GM23338 (cell line): ENCODE measurements around the gene BTBD16. TPM values are rescaled to one million over a fixed set of nuclear protein-coding genes. Genes with fewer than 3 reads are reported as not detected.

Experiments used
- ATAC-seq: fragments of 200-7000 bp; cut with Tn5 transposase; 3 replicates; pipeline ENCODE4 v1.9.1; 2020
- DNase-seq: peaks from one replicate; pipeline ENCODE4 v3.0.0-alpha.2; 2015; ENCODE audit warnings: low spot score
- H2AFZ ChIP-seq: fragments of 200-600 bp; sonication (generic); 2 replicates; pipeline ENCODE4 v1.8.0; 2016; ENCODE audit warnings: antibody characterized with exemption, mild to moderate bottlenecking, moderate library complexity
- H3F3A ChIP-seq: fragments of 200-600 bp; sonication (generic); replicated peaks from 2 replicates; pipeline ENCODE4 v1.8.0; 2017; ENCODE audit warnings: antibody characterized with exemption, mixed run types, low read depth
- H3K27ac ChIP-seq: fragments of 200-600 bp; sonication (generic); 2 replicates; pipeline ENCODE4 v1.6.1; 2016; ENCODE audit warnings: low read depth
- H3K27me3 ChIP-seq: fragments of 200-600 bp; sonication (generic); 2 replicates; pipeline ENCODE4 v1.8.0; 2016; ENCODE audit warnings: mild to moderate bottlenecking, mixed run types, moderate library complexity; ENCODE audit not compliant: insufficient read depth
- H3K36me3 ChIP-seq: fragments of 200-600 bp; sonication (generic); 2 replicates; pipeline ENCODE4 v1.8.0; 2016; ENCODE audit warnings: mild to moderate bottlenecking; ENCODE audit not compliant: insufficient read depth
- H3K4me1 ChIP-seq: fragments of 200-600 bp; sonication (generic); 2 replicates; pipeline ENCODE4 v1.8.0; 2016; ENCODE audit warnings: mild to moderate bottlenecking, moderate library complexity; ENCODE audit not compliant: insufficient read depth
- H3K4me2 ChIP-seq: fragments of 200-600 bp; sonication (generic); 2 replicates; pipeline ENCODE4 v1.7.1; 2017; ENCODE audit warnings: mixed run types
- H3K4me3 ChIP-seq: fragments of 200-600 bp; sonication (generic); 2 replicates; pipeline ENCODE4 v1.6.1; 2016; ENCODE audit warnings: mixed run types
- H3K79me2 ChIP-seq: fragments of 200-600 bp; sonication (generic); replicated peaks from 2 replicates; pipeline ENCODE4 v1.8.0; 2017; ENCODE audit warnings: mild to moderate bottlenecking; ENCODE audit not compliant: insufficient read depth
- H3K9me2 ChIP-seq: fragments of 200-600 bp; sonication (generic); 2 replicates; pipeline ENCODE4 v1.8.0; 2017; ENCODE audit not compliant: insufficient read depth
- H4K20me1 ChIP-seq: fragments of 200-600 bp; sonication (generic); replicated peaks from 2 replicates; pipeline ENCODE4 v1.8.0; 2017; ENCODE audit warnings: mild to moderate bottlenecking; ENCODE audit not compliant: insufficient read depth
- H3K27ac Mint-ChIP-seq: 2 replicates; pipeline ENCODE4 v1.8.0; 2020; ENCODE audit warnings: inconsistent platforms, mild to moderate bottlenecking, moderate library complexity, mixed read lengths
- H3K27me3 Mint-ChIP-seq: 3 replicates; pipeline ENCODE4 v1.8.0; 2022; ENCODE audit warnings: low read depth, mild to moderate bottlenecking, moderate library complexity, mixed read lengths, inconsistent platforms; ENCODE audit not compliant: insufficient read depth, poor library complexity
- H3K36me3 Mint-ChIP-seq: 3 replicates; pipeline ENCODE4 v1.8.0; 2021; ENCODE audit warnings: low read depth, mild to moderate bottlenecking, inconsistent platforms, moderate library complexity, mixed read lengths
- H3K4me1 Mint-ChIP-seq: 3 replicates; pipeline ENCODE4 v1.8.0; 2020; ENCODE audit warnings: mild to moderate bottlenecking, inconsistent platforms, mixed read lengths
- H3K4me3 Mint-ChIP-seq: 3 replicates; pipeline ENCODE4 v1.8.0; 2021; ENCODE audit warnings: moderate library complexity, mild to moderate bottlenecking, inconsistent platforms, mixed read lengths
- H3K9me3 Mint-ChIP-seq: 3 replicates; pipeline ENCODE4 v1.8.0; 2020; ENCODE audit warnings: moderate library complexity, mild to moderate bottlenecking, inconsistent platforms, mixed read lengths
- CREB1 ChIP-seq: fragments of 250-450 bp; sonication (Bioruptor Pico); IDR thresholded peaks from 2 replicates; pipeline ENCODE4 v1.5.0; 2020; ENCODE audit warnings: low read depth, mild to moderate bottlenecking, moderate library complexity
- EZH2 ChIP-seq: fragments of 200-600 bp; sonication (generic); IDR thresholded peaks from one replicate; pipeline ENCODE4 v1.8.0; 2017; ENCODE audit warnings: antibody characterized with exemption, mild to moderate bottlenecking, low read depth; ENCODE audit not compliant: unreplicated experiment
- EZH2phosphoT487 ChIP-seq: fragments of 200-600 bp; sonication (generic); IDR thresholded peaks from one replicate; pipeline ENCODE4 v1.8.1; 2018; ENCODE audit warnings: antibody characterized with exemption; ENCODE audit not compliant: unreplicated experiment
- JUNB ChIP-seq: IDR thresholded peaks from one replicate; pipeline ENCODE4 v1.6.1; 2016; ENCODE audit warnings: antibody characterized with exemption; ENCODE audit not compliant: unreplicated experiment
- NANOG ChIP-seq: IDR thresholded peaks from 2 replicates; pipeline ENCODE4 v1.6.1; 2016; ENCODE audit warnings: antibody characterized with exemption, borderline replicate concordance
- POLR2AphosphoS5 ChIP-seq: IDR thresholded peaks from 2 replicates; pipeline ENCODE4 v1.6.1; 2016; ENCODE audit warnings: antibody characterized with exemption, low read depth
- STAT1 ChIP-seq: IDR thresholded peaks from one replicate; pipeline ENCODE4 v1.6.1; 2016; ENCODE audit warnings: antibody characterized with exemption; ENCODE audit not compliant: unreplicated experiment
- ZNF114 ChIP-seq: fragments of 250-450 bp; sonication (Bioruptor Pico); IDR thresholded peaks from 2 replicates; pipeline ENCODE4 v1.5.0; 2020; ENCODE audit warnings: mild to moderate bottlenecking, moderate library complexity
- ZNF331 ChIP-seq: fragments of 250-450 bp; sonication (Bioruptor Pico); IDR thresholded peaks from 2 replicates; pipeline ENCODE4 v1.5.0; 2020; ENCODE audit warnings: low read depth, mild to moderate bottlenecking, moderate library complexity
- polyA plus RNA-seq: library from polyadenylated mRNA; unstranded; fragments of >200 nt; fragmentation: Nextera tagmentation; extraction: Ambion mirVana; gene quantifications from 2 replicates; pipeline ENCODE4 v1.2.1, GENCODE V29; 2016
- total RNA-seq: library from RNA; depleted of rRNA; stranded (reverse); fragments of >200 nt; shearing (Covaris generic); gene quantifications from 2 replicates; pipeline ENCODE4 v1.2.3, GENCODE V29; 2014
- TF ChIP-seq, protein P1 (sequence below): IDR thresholded peaks from 2 replicates; pipeline ENCODE4 v1.6.1; 2016; ENCODE audit warnings: antibody characterized with exemption
- TF ChIP-seq, protein P2 (sequence below): fragments of 250-450 bp; sonication (Bioruptor Pico); IDR thresholded peaks from 2 replicates; pipeline ENCODE4 v1.5.0; 2020; ENCODE audit warnings: mild to moderate bottlenecking, moderate library complexity
- TF ChIP-seq, protein P3 (sequence below), 2 experiments: fragments of 200-600 bp in 1 of 2; sonication (generic) in 1 of 2; conservative IDR thresholded peaks; 2 replicates each; pipeline versions ENCODE4 v1.5.1 to v1.6.1; 2016 to 2017; ENCODE audit warnings: antibody characterized with exemption in 2 of 2, low read depth in 2 of 2, mild to moderate bottlenecking in 2 of 2, moderate library complexity in 1 of 2
- TF ChIP-seq, protein P4 (sequence below): IDR thresholded peaks from one replicate; pipeline ENCODE4 v1.6.1; 2018; ENCODE audit warnings: antibody characterized with exemption; ENCODE audit not compliant: unreplicated experiment

BTBD16 gene
- total and polyA plus RNA-seq, 2 experiments from 2014 or later: not detected

- H3K36me3 Mint-ChIP-seq: peaks cover 4% of the 10 kb centered on the region; the same call in 1 of the 3 replicates
Observed at GRCh38 chr10:122303271-122304053, 32.4 kb downstream of the BTBD16 start.

More at GRCh38 chr10:122303271-122304053, 32.4 kb downstream of the BTBD16 start:
- 0 out of 2 replicates have a peak, but pooled peaks cover 5% of the 10 kb centered on the region for H3K9me2 ChIP-seq
- peaks cover 13% of the 10 kb centered on the region for H3K4me1 Mint-ChIP-seq
- no peak overlapping the region for H3K27ac Mint-ChIP-seq
- no peaks in the 10 kb centered on the region for H3K79me2 ChIP-seq
- no peak for DNase-seq
- H3K27ac ChIP-seq: no peak overlapping the region
- H3K27me3 ChIP-seq: no peaks in the 10 kb centered on the region
- H3K4me3 ChIP-seq: no peak overlapping the region
- no peaks in the 10 kb centered on the region for H4K20me1 ChIP-seq
- no peak overlapping the region for H3K4me3 Mint-ChIP-seq
- no peak for ATAC-seq
- H3K27me3 Mint-ChIP-seq: peaks cover 3% of the 10 kb centered on the region
- no peaks in the 10 kb centered on the region for H3K36me3 ChIP-seq
- no peaks in the 10 kb centered on the region for H3F3A ChIP-seq
- 0 out of 2 replicates have a peak, but pooled peaks cover 2% of the 10 kb centered on the region for H3K4me1 ChIP-seq
- H3K9me3 Mint-ChIP-seq: peaks cover 8% of the 10 kb centered on the region
- H3K4me2 ChIP-seq: no peak overlapping the region
- no peak overlapping the region for H2AFZ ChIP-seq
- TF ChIP-seq STAT1 (no peak), ZNF114 (CRISPR knock-in tag) (no peak), POLR2AphosphoS5 (no peak), JUNB (no peak), CREB1 (CRISPR knock-in tag) (no peak), EZH2 (no peak), ZNF331 (CRISPR knock-in tag) (no peak), EZH2phosphoT487 (no peak), NANOG (no peak)
- TF ChIP-seq, protein P1, sequence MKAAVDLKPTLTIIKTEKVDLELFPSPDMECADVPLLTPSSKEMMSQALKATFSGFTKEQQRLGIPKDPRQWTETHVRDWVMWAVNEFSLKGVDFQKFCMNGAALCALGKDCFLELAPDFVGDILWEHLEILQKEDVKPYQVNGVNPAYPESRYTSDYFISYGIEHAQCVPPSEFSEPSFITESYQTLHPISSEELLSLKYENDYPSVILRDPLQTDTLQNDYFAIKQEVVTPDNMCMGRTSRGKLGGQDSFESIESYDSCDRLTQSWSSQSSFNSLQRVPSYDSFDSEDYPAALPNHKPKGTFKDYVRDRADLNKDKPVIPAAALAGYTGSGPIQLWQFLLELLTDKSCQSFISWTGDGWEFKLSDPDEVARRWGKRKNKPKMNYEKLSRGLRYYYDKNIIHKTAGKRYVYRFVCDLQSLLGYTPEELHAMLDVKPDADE: no peak
- TF ChIP-seq, protein P2, sequence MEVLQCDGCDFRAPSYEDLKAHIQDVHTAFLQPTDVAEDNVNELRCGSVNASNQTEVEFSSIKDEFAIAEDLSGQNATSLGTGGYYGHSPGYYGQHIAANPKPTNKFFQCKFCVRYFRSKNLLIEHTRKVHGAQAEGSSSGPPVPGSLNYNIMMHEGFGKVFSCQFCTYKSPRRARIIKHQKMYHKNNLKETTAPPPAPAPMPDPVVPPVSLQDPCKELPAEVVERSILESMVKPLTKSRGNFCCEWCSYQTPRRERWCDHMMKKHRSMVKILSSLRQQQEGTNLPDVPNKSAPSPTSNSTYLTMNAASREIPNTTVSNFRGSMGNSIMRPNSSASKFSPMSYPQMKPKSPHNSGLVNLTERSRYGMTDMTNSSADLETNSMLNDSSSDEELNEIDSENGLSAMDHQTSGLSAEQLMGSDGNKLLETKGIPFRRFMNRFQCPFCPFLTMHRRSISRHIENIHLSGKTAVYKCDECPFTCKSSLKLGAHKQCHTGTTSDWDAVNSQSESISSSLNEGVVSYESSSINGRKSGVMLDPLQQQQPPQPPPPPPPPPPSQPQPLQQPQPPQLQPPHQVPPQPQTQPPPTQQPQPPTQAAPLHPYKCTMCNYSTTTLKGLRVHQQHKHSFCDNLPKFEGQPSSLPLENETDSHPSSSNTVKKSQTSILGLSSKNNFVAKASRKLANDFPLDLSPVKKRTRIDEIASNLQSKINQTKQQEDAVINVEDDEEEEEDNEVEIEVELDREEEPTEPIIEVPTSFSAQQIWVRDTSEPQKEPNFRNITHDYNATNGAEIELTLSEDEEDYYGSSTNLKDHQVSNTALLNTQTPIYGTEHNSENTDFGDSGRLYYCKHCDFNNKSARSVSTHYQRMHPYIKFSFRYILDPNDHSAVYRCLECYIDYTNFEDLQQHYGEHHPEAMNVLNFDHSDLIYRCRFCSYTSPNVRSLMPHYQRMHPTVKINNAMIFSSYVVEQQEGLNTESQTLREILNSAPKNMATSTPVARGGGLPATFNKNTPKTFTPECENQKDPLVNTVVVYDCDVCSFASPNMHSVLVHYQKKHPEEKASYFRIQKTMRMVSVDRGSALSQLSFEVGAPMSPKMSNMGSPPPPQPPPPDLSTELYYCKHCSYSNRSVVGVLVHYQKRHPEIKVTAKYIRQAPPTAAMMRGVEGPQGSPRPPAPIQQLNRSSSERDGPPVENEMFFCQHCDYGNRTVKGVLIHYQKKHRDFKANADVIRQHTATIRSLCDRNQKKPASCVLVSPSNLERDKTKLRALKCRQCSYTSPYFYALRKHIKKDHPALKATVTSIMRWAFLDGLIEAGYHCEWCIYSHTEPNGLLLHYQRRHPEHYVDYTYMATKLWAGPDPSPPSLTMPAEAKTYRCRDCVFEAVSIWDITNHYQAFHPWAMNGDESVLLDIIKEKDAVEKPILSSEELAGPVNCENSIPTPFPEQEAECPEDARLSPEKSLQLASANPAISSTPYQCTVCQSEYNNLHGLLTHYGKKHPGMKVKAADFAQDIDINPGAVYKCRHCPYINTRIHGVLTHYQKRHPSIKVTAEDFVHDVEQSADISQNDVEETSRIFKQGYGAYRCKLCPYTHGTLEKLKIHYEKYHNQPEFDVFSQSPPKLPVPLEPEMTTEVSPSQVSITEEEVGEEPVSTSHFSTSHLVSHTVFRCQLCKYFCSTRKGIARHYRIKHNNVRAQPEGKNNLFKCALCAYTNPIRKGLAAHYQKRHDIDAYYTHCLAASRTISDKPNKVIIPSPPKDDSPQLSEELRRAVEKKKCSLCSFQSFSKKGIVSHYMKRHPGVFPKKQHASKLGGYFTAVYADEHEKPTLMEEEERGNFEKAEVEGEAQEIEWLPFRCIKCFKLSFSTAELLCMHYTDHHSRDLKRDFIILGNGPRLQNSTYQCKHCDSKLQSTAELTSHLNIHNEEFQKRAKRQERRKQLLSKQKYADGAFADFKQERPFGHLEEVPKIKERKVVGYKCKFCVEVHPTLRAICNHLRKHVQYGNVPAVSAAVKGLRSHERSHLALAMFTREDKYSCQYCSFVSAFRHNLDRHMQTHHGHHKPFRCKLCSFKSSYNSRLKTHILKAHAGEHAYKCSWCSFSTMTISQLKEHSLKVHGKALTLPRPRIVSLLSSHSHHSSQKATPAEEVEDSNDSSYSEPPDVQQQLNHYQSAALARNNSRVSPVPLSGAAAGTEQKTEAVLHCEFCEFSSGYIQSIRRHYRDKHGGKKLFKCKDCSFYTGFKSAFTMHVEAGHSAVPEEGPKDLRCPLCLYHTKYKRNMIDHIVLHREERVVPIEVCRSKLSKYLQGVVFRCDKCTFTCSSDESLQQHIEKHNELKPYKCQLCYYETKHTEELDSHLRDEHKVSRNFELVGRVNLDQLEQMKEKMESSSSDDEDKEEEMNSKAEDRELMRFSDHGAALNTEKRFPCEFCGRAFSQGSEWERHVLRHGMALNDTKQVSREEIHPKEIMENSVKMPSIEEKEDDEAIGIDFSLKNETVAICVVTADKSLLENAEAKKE (CRISPR knock-in tag): no peak
- TF ChIP-seq, protein P3, sequence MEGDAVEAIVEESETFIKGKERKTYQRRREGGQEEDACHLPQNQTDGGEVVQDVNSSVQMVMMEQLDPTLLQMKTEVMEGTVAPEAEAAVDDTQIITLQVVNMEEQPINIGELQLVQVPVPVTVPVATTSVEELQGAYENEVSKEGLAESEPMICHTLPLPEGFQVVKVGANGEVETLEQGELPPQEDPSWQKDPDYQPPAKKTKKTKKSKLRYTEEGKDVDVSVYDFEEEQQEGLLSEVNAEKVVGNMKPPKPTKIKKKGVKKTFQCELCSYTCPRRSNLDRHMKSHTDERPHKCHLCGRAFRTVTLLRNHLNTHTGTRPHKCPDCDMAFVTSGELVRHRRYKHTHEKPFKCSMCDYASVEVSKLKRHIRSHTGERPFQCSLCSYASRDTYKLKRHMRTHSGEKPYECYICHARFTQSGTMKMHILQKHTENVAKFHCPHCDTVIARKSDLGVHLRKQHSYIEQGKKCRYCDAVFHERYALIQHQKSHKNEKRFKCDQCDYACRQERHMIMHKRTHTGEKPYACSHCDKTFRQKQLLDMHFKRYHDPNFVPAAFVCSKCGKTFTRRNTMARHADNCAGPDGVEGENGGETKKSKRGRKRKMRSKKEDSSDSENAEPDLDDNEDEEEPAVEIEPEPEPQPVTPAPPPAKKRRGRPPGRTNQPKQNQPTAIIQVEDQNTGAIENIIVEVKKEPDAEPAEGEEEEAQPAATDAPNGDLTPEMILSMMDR (conservative IDR thresholded peaks at IDR 0.05; ENCODE audit: low read depth in 2 of 2): no peak
- TF ChIP-seq, protein P4, sequence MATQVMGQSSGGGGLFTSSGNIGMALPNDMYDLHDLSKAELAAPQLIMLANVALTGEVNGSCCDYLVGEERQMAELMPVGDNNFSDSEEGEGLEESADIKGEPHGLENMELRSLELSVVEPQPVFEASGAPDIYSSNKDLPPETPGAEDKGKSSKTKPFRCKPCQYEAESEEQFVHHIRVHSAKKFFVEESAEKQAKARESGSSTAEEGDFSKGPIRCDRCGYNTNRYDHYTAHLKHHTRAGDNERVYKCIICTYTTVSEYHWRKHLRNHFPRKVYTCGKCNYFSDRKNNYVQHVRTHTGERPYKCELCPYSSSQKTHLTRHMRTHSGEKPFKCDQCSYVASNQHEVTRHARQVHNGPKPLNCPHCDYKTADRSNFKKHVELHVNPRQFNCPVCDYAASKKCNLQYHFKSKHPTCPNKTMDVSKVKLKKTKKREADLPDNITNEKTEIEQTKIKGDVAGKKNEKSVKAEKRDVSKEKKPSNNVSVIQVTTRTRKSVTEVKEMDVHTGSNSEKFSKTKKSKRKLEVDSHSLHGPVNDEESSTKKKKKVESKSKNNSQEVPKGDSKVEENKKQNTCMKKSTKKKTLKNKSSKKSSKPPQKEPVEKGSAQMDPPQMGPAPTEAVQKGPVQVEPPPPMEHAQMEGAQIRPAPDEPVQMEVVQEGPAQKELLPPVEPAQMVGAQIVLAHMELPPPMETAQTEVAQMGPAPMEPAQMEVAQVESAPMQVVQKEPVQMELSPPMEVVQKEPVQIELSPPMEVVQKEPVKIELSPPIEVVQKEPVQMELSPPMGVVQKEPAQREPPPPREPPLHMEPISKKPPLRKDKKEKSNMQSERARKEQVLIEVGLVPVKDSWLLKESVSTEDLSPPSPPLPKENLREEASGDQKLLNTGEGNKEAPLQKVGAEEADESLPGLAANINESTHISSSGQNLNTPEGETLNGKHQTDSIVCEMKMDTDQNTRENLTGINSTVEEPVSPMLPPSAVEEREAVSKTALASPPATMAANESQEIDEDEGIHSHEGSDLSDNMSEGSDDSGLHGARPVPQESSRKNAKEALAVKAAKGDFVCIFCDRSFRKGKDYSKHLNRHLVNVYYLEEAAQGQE: no peak
